ENCODE results near the gene PDLIM5.

PDLIM5 gene

DNA sequence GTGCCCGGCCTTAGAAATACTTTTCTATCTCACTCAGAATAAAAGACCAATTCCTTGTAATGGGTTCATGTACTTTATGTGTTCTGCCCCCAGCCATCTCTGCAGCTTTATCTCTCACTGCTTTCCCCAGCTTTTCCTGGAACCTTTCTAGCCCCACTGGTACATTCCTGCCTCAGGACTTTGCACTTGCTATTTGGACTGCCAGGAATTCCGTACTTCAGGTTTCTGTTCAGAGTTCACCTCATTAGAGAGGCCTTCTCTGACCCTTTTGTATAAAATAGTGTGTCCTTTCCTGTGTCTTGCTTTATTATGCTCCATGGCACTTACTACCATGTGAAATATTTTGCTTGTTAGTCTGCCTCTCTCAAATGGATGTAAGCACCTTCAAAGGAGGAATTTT lies 112.5 kb downstream of the PDLIM5 start:
- DNase-seq: no peak
- H3K27me3 ChIP-seq (replicated peaks; ENCODE audit: control insufficient read depth, insufficient read depth, low read length, poor library complexity, severe bottlenecking): no peaks in the 10 kb centered on the region
- no peaks in the 10 kb centered on the region for H3K9me3 ChIP-seq (ENCODE audit: control insufficient read depth, low read length)

DNA sequence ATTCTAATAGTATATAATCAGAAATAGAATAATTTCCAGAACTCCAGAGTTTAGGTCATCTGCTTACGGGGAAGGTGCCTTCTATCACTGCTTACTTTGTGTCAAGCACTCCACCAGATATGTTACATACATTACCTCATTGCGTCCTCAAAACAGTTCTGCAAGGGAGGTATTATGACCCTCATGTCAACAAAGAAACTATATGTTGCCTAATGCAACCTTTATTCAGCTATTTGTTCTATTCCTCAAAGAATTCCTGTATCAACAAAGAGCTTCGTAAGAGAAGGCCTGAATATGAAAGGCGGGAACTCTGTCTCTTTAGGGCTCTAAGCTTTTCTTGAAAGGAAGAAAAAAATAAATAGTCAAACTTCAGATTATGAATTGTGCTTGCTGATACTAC lies 114.7 kb downstream of the PDLIM5 start:
- no peak for DNase-seq
- no peaks in the 10 kb centered on the region for H3K4me1 ChIP-seq (ENCODE audit: control insufficient read depth, insufficient read depth, low read length, poor library complexity, severe bottlenecking)
- no peaks in the 10 kb centered on the region for H3K36me3 ChIP-seq (ENCODE audit: control insufficient read depth, insufficient read depth, low read length)
- no peak overlapping the region for H3K4me3 ChIP-seq (ENCODE audit: insufficient read depth, low read depth, low read length, poor library complexity, severe bottlenecking)
- no peak overlapping the region for H3K27ac ChIP-seq (ENCODE audit: insufficient read depth, low read length, poor library complexity, severe bottlenecking)
- H3K9me3 ChIP-seq (ENCODE audit: control insufficient read depth, low read length): no peaks in the 10 kb centered on the region
- no peaks in the 10 kb centered on the region for H3K27me3 ChIP-seq (replicated peaks; ENCODE audit: control insufficient read depth, insufficient read depth, low read length, poor library complexity, severe bottlenecking)

More for the DNA sequence above, 112.5 kb downstream of the PDLIM5 start:
- Histone ChIP-seq H3K4me1 (ENCODE audit: control insufficient read depth, insufficient read depth, low read length, poor library complexity, severe bottlenecking) (no peaks in the 10 kb centered on the region), H3K4me3 (ENCODE audit: insufficient read depth, low read depth, low read length, poor library complexity, severe bottlenecking) (no peak overlapping the region), H3K27ac (ENCODE audit: insufficient read depth, low read length, poor library complexity, severe bottlenecking) (no peak overlapping the region), H3K36me3 (ENCODE audit: control insufficient read depth, insufficient read depth, low read length) (no peaks in the 10 kb centered on the region)

DNA sequence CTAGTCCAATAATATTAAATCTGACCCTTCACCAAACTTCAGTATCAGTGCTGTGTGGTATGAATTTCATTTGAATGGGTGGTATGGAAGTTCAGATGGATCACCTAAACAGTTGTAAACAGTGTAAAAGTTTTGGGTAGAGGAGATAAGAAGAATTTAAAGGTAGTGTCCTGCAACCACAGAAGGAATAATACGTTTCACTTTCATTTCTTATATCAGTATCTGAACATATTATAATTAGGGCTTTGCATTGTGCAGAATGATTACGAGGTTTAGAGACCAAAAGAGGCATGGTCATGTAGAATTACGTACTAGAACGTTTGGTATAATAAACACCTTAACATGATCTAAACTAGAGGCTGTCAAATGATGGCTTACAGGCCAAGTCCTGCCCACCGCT lies 116.1 kb downstream of the PDLIM5 start:
- H3K4me1 ChIP-seq (ENCODE audit: control insufficient read depth, insufficient read depth, low read length, poor library complexity, severe bottlenecking): no peaks in the 10 kb centered on the region
- no peaks in the 10 kb centered on the region for H3K27me3 ChIP-seq (replicated peaks; ENCODE audit: control insufficient read depth, insufficient read depth, low read length, poor library complexity, severe bottlenecking)
- H3K4me3 ChIP-seq (ENCODE audit: insufficient read depth, low read depth, low read length, poor library complexity, severe bottlenecking): no peak overlapping the region
- no peak overlapping the region for H3K27ac ChIP-seq (ENCODE audit: insufficient read depth, low read length, poor library complexity, severe bottlenecking)
- H3K9me3 ChIP-seq (ENCODE audit: control insufficient read depth, low read length): no peaks in the 10 kb centered on the region
- no peaks in the 10 kb centered on the region for H3K36me3 ChIP-seq (ENCODE audit: control insufficient read depth, insufficient read depth, low read length)
- DNase-seq: no peak

DNA sequence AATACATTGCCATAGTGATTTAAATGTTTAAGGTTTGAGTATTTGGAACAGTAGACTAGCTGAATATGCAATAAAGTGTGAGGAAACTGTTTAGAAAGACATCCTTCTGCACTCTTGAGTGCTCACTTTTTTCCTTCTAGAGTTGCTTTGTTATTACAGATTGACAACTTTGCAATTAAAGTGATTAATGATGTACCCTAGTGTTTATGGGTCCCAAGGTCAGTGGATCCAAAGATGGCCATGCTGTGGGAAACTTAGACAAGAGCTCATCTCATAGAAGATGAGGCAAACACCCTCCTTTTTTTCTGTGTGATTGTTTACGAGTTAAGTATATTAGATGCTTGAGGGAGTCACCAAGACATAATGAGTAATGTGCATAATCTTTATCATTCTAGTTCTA lies 118.8 kb downstream of the PDLIM5 start:
- Histone ChIP-seq H3K9me3 (ENCODE audit: control insufficient read depth, low read length) (no peaks in the 10 kb centered on the region), H3K36me3 (ENCODE audit: control insufficient read depth, insufficient read depth, low read length) (no peaks in the 10 kb centered on the region), H3K27me3 (replicated peaks; ENCODE audit: control insufficient read depth, insufficient read depth, low read length, poor library complexity, severe bottlenecking) (no peaks in the 10 kb centered on the region), H3K4me1 (ENCODE audit: control insufficient read depth, insufficient read depth, low read length, poor library complexity, severe bottlenecking) (no peaks in the 10 kb centered on the region), H3K27ac (ENCODE audit: insufficient read depth, low read length, poor library complexity, severe bottlenecking) (no peak overlapping the region), H3K4me3 (ENCODE audit: insufficient read depth, low read depth, low read length, poor library complexity, severe bottlenecking) (no peak overlapping the region)
- DNase-seq: no peak

DNA sequence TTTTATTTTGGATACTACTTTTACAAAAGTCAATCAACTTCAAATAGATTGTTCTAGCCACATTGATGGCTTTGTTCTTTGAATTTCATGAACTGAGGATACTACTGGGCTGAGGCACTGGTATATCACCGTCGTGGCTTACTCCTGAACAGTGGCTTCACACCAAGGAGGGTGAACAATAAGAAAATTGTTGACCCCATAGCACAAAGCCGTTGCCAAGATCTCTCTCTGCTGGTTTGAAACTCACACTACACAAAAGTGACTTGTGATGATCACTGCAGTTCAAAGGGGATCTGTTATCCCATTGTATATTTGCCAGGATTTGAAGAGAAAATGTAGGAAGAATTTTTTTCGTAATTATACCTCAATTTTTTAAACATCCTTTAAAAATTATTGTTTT lies 119.6 kb downstream of the PDLIM5 start:
- H3K4me1 ChIP-seq (ENCODE audit: control insufficient read depth, insufficient read depth, low read length, poor library complexity, severe bottlenecking): no peaks in the 10 kb centered on the region
- no peak overlapping the region for H3K27ac ChIP-seq (ENCODE audit: insufficient read depth, low read length, poor library complexity, severe bottlenecking)
- DNase-seq: no peak
- H3K27me3 ChIP-seq (replicated peaks; ENCODE audit: control insufficient read depth, insufficient read depth, low read length, poor library complexity, severe bottlenecking): no peaks in the 10 kb centered on the region
- H3K36me3 ChIP-seq (ENCODE audit: control insufficient read depth, insufficient read depth, low read length): no peaks in the 10 kb centered on the region
- H3K4me3 ChIP-seq (ENCODE audit: insufficient read depth, low read depth, low read length, poor library complexity, severe bottlenecking): no peak overlapping the region
- H3K9me3 ChIP-seq (ENCODE audit: control insufficient read depth, low read length): no peaks in the 10 kb centered on the region

DNA sequence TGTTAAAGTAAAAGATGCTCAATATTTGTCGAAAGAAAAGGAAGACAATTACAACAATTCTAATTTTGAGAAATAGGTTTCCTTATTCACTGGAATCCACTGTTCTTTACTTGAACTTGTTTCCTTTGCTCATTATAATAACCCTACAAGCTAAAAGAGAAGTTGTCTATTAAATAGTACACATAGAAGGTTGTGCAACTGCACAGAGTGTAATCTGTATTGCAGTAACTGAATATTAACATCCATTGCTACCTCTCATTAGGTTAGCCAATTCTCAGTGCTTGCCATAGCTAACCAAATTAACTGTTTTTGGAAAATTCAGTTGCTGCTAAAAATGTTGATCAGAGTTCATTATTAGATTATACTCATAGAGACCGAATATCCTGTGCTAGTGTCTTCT lies 120.0 kb downstream of the PDLIM5 start:
- no peaks in the 10 kb centered on the region for H3K36me3 ChIP-seq (ENCODE audit: control insufficient read depth, insufficient read depth, low read length)
- H3K9me3 ChIP-seq (ENCODE audit: control insufficient read depth, low read length): no peaks in the 10 kb centered on the region
- no peaks in the 10 kb centered on the region for H3K27me3 ChIP-seq (replicated peaks; ENCODE audit: control insufficient read depth, insufficient read depth, low read length, poor library complexity, severe bottlenecking)
- H3K27ac ChIP-seq (ENCODE audit: insufficient read depth, low read length, poor library complexity, severe bottlenecking): no peak overlapping the region
- no peak overlapping the region for H3K4me3 ChIP-seq (ENCODE audit: insufficient read depth, low read depth, low read length, poor library complexity, severe bottlenecking)
- no peaks in the 10 kb centered on the region for H3K4me1 ChIP-seq (ENCODE audit: control insufficient read depth, insufficient read depth, low read length, poor library complexity, severe bottlenecking)
- DNase-seq: no peak

- H3K27ac ChIP-seq (ENCODE audit: insufficient read depth, low read length, poor library complexity, severe bottlenecking): no peak overlapping the region
- H3K36me3 ChIP-seq (ENCODE audit: control insufficient read depth, insufficient read depth, low read length): no peaks in the 10 kb centered on the region
- no peak for DNase-seq
- no peaks in the 10 kb centered on the region for H3K4me1 ChIP-seq (ENCODE audit: control insufficient read depth, insufficient read depth, low read length, poor library complexity, severe bottlenecking)
- H3K9me3 ChIP-seq (ENCODE audit: control insufficient read depth, low read length): no peaks in the 10 kb centered on the region
- H3K4me3 ChIP-seq (ENCODE audit: insufficient read depth, low read depth, low read length, poor library complexity, severe bottlenecking): no peak overlapping the region
- H3K27me3 ChIP-seq (replicated peaks; ENCODE audit: control insufficient read depth, insufficient read depth, low read length, poor library complexity, severe bottlenecking): no peaks in the 10 kb centered on the region
These were observed 122.3 kb downstream of the PDLIM5 start for GRCh38 chr4:94574050-94574449.

GRCh38 chr4:94574616-94575015 lies 122.9 kb downstream of the PDLIM5 start:
- no peak for DNase-seq

DNA sequence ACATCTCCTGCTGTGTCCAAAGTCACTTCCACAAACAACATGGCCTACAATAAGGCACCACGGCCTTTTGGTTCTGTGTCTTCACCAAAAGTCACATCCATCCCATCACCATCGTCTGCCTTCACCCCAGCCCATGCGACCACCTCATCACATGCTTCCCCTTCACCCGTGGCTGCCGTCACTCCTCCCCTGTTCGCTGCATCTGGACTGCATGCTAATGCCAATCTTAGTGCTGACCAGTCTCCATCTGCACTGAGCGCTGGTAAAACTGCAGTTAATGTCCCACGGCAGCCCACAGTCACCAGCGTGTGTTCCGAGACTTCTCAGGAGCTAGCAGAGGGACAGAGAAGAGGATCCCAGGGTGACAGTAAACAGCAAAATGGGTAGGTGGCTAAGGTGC lies 123.9 kb downstream of the PDLIM5 start:
- Histone ChIP-seq H3K27me3 (replicated peaks; ENCODE audit: control insufficient read depth, insufficient read depth, low read length, poor library complexity, severe bottlenecking) (no peaks in the 10 kb centered on the region), H3K36me3 (ENCODE audit: control insufficient read depth, insufficient read depth, low read length) (no peaks in the 10 kb centered on the region), H3K4me1 (ENCODE audit: control insufficient read depth, insufficient read depth, low read length, poor library complexity, severe bottlenecking) (no peaks in the 10 kb centered on the region), H3K9me3 (ENCODE audit: control insufficient read depth, low read length) (no peaks in the 10 kb centered on the region), H3K4me3 (ENCODE audit: insufficient read depth, low read depth, low read length, poor library complexity, severe bottlenecking) (no peak overlapping the region), H3K27ac (ENCODE audit: insufficient read depth, low read length, poor library complexity, severe bottlenecking) (no peak overlapping the region)
- DNase-seq: no peak

More at GRCh38 chr4:94574616-94575015, 122.9 kb downstream of the PDLIM5 start:
- Histone ChIP-seq H3K9me3 (ENCODE audit: control insufficient read depth, low read length) (no peaks in the 10 kb centered on the region), H3K27ac (ENCODE audit: insufficient read depth, low read length, poor library complexity, severe bottlenecking) (no peak overlapping the region), H3K4me1 (ENCODE audit: control insufficient read depth, insufficient read depth, low read length, poor library complexity, severe bottlenecking) (no peaks in the 10 kb centered on the region), H3K4me3 (ENCODE audit: insufficient read depth, low read depth, low read length, poor library complexity, severe bottlenecking) (no peak overlapping the region), H3K27me3 (replicated peaks; ENCODE audit: control insufficient read depth, insufficient read depth, low read length, poor library complexity, severe bottlenecking) (no peaks in the 10 kb centered on the region), H3K36me3 (ENCODE audit: control insufficient read depth, insufficient read depth, low read length) (no peaks in the 10 kb centered on the region)

DNA sequence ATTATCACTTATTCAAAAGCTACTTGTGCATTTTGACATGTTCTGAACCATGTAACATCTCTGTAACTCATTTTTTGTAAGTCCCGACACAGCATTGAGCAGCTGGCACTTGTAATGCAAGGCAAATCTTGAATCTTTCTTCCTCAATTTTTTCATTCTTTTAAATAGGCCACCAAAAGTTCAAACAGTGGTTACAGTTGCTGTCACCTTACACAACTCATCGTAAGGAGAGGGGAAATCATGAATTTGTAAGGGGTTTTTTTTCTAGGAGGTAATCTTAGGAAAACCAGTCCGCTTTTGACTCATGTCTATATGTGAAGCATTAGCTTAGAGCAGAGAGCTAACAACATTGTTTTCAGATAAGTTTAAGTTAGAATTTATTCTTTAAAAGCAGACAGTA lies 124.5 kb downstream of the PDLIM5 start:
- no peak overlapping the region for H3K4me3 ChIP-seq (ENCODE audit: insufficient read depth, low read depth, low read length, poor library complexity, severe bottlenecking)
- no peak for DNase-seq
- no peaks in the 10 kb centered on the region for H3K27me3 ChIP-seq (replicated peaks; ENCODE audit: control insufficient read depth, insufficient read depth, low read length, poor library complexity, severe bottlenecking)
- no peaks in the 10 kb centered on the region for H3K9me3 ChIP-seq (ENCODE audit: control insufficient read depth, low read length)
- H3K27ac ChIP-seq (ENCODE audit: insufficient read depth, low read length, poor library complexity, severe bottlenecking): no peak overlapping the region
- H3K36me3 ChIP-seq (ENCODE audit: control insufficient read depth, insufficient read depth, low read length): no peaks in the 10 kb centered on the region
- H3K4me1 ChIP-seq (ENCODE audit: control insufficient read depth, insufficient read depth, low read length, poor library complexity, severe bottlenecking): no peaks in the 10 kb centered on the region

DNA sequence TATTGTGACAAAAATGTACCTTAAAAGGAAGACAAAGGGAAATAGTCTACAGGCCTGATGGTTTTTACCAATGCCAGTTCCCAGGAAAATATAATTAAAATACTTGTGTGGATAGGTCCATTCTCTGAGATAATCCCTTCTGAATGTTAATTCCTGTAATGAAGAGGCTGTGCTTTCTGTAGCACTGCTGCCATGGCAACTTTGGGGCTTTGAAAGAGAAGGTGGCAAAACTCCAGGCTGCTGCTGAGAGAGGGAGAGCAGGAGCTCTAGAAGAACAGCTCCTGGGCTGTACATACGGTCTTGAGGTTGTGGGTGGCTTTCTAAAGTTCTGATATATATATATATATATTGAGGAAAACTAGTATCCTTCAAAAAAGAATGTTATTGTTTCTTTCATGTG lies 125.4 kb downstream of the PDLIM5 start:
- H3K27me3 ChIP-seq (replicated peaks; ENCODE audit: control insufficient read depth, insufficient read depth, low read length, poor library complexity, severe bottlenecking): no peaks in the 10 kb centered on the region
- no peak overlapping the region for H3K27ac ChIP-seq (ENCODE audit: insufficient read depth, low read length, poor library complexity, severe bottlenecking)
- no peaks in the 10 kb centered on the region for H3K36me3 ChIP-seq (ENCODE audit: control insufficient read depth, insufficient read depth, low read length)
- H3K4me1 ChIP-seq (ENCODE audit: control insufficient read depth, insufficient read depth, low read length, poor library complexity, severe bottlenecking): no peaks in the 10 kb centered on the region
- H3K9me3 ChIP-seq (ENCODE audit: control insufficient read depth, low read length): no peaks in the 10 kb centered on the region
- no peak for DNase-seq
- H3K4me3 ChIP-seq (ENCODE audit: insufficient read depth, low read depth, low read length, poor library complexity, severe bottlenecking): no peak overlapping the region

All from effector memory CD4-positive, alpha-beta T cell (primary cell).